ENCODE data around the gene TTLL11.

DNA sequence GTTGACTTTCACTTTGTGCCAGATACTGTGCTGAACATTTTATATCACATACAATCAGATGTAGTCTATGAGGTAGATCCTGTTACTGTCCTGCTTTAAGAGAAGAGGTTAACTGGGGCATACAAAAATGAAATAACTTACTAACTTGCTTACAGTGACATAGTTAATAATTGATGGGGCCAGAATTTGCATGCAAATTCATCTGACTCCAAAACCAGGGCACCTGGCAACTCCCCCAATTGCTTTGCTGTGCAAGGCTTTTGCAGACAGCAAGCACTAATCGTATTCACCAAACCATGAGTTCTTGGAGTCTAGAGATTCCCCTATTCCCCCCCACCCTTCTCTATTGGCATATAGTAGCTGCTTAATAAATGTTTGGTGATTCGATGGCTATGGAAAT, 155.9 kb downstream of the TTLL11 start:
- TF ChIP-seq, protein P1, sequence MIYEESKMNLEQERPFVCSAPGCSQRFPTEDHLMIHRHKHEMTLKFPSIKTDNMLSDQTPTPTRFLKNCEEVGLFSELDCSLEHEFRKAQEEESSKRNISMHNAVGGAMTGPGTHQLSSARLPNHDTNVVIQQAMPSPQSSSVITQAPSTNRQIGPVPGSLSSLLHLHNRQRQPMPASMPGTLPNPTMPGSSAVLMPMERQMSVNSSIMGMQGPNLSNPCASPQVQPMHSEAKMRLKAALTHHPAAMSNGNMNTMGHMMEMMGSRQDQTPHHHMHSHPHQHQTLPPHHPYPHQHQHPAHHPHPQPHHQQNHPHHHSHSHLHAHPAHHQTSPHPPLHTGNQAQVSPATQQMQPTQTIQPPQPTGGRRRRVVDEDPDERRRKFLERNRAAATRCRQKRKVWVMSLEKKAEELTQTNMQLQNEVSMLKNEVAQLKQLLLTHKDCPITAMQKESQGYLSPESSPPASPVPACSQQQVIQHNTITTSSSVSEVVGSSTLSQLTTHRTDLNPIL (CRISPR knock-in tag; IDR thresholded peaks at IDR 0.05; ENCODE audit: low read depth), result no peak
- TF ChIP-seq BACH2 (CRISPR knock-in tag; IDR thresholded peaks at IDR 0.05; ENCODE audit: borderline replicate concordance) (no peak), CSDC2 (CRISPR knock-in tag; IDR thresholded peaks at IDR 0.05) (no peak), RARB (CRISPR knock-in tag; IDR thresholded peaks at IDR 0.05) (no peak), ZFP30 (CRISPR knock-in tag; IDR thresholded peaks at IDR 0.05) (no peak), OSR1 (CRISPR knock-in tag; IDR thresholded peaks at IDR 0.05) (no peak), TOX (CRISPR knock-in tag; IDR thresholded peaks at IDR 0.05; ENCODE audit: borderline replicate concordance) (no peak), ISL1 (CRISPR knock-in tag; IDR thresholded peaks at IDR 0.05) (no peak), ARNTL (CRISPR knock-in tag; IDR thresholded peaks at IDR 0.05; ENCODE audit: borderline replicate concordance, low read depth) (no peak)
- TF ChIP-seq, protein P2, sequence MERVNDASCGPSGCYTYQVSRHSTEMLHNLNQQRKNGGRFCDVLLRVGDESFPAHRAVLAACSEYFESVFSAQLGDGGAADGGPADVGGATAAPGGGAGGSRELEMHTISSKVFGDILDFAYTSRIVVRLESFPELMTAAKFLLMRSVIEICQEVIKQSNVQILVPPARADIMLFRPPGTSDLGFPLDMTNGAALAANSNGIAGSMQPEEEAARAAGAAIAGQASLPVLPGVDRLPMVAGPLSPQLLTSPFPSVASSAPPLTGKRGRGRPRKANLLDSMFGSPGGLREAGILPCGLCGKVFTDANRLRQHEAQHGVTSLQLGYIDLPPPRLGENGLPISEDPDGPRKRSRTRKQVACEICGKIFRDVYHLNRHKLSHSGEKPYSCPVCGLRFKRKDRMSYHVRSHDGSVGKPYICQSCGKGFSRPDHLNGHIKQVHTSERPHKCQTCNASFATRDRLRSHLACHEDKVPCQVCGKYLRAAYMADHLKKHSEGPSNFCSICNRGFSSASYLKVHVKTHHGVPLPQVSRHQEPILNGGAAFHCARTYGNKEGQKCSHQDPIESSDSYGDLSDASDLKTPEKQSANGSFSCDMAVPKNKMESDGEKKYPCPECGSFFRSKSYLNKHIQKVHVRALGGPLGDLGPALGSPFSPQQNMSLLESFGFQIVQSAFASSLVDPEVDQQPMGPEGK (CRISPR knock-in tag; IDR thresholded peaks at IDR 0.05; ENCODE audit: borderline replicate concordance), result no peak
- TF ChIP-seq, protein P3, sequence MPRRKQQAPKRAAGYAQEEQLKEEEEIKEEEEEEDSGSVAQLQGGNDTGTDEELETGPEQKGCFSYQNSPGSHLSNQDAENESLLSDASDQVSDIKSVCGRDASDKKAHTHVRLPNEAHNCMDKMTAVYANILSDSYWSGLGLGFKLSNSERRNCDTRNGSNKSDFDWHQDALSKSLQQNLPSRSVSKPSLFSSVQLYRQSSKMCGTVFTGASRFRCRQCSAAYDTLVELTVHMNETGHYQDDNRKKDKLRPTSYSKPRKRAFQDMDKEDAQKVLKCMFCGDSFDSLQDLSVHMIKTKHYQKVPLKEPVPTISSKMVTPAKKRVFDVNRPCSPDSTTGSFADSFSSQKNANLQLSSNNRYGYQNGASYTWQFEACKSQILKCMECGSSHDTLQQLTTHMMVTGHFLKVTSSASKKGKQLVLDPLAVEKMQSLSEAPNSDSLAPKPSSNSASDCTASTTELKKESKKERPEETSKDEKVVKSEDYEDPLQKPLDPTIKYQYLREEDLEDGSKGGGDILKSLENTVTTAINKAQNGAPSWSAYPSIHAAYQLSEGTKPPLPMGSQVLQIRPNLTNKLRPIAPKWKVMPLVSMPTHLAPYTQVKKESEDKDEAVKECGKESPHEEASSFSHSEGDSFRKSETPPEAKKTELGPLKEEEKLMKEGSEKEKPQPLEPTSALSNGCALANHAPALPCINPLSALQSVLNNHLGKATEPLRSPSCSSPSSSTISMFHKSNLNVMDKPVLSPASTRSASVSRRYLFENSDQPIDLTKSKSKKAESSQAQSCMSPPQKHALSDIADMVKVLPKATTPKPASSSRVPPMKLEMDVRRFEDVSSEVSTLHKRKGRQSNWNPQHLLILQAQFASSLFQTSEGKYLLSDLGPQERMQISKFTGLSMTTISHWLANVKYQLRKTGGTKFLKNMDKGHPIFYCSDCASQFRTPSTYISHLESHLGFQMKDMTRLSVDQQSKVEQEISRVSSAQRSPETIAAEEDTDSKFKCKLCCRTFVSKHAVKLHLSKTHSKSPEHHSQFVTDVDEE (CRISPR knock-in tag; IDR thresholded peaks at IDR 0.05), result no peak

Data from SK-N-SH treated with all-trans-retinoic acid at 6 μM for 48 hours (cell line).